Measurements from ENCODE around the gene SMIM14.
"Not testable (repeated sequence)": the region's sequence is repeated elsewhere in the genome, so short reads cannot be mapped to it uniquely, and the experiment has no call there.

Gene SMIM14

DNA sequence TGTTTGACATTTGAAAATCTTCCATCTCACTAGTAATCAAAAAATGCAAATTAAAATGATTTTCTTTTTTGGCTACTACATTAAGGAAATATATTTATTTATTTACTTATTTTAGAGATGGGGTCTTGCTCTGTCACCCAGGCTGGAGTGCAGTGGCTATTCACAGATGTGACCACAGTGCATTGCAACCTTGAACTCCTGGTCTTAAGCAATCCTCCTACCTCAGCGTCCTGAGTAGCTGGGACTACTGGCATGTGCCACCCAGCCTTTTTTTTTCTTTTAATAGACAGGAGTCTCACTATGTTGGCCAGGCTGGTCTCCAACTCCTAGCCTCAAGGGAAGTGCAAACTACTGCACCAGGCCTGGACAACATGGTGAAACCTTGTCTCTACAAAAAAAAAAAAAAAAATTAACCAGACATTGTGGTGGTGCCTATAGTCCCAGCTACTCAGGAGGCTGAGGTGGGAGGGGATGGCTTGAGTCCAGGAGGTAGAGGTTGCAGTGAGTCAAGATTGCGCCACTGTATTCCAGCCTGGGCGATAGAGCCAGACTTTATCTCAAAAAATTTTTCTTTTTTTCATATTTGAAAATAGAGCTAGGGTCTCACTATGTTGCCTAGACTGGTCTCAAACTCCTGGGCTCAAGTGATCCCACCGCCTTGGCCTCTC is 4.4 kb upstream of the SMIM14 start:
- DNase-seq (ENCODE audit: low read depth in 2 of 2), result no peak

- DNase-seq (ENCODE audit: low read depth in 2 of 2), result no peak
Measured at GRCh38 chr4:39641451-39641850, 2.8 kb upstream of the SMIM14 start.

DNA sequence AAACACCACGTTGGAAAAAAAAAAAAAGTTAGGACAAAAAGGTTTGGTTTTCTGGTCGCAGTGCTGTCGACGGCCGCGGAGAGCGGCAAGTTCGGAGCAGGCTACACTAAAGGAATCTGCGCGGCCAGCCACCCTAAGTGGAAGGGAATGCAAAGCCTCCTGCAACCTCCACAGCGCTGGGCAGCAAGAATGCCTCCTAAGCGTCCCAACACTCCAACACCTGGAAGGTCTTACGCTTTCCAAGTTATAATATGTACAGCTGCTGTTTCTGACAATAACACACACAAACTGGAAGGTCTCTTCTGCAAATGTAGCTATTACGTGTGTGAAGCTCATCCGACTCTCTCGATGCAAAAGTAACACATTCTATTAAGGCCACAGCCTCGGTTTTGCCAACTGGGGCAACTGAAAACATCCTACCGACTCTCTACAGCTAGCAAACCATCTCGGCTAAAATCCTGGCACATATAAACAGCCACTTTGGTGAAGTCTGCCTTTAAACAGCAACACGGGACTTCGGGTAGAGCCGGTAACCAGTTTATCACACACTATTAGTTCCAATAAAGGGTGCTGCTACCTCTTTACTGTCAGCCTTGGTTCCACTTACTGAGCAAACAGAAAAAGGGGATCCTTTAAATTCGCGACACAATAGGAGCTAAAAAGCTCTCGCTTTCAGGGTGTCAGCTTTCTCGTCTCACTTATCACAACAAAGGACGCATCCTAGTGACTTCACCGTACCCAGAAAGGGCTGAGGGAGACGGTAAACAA is 895 bp downstream of the SMIM14 start:
- no peak for DNase-seq (ENCODE audit: low read depth in 2 of 2)

GRCh38 chr4:39637221-39637585 is 1.5 kb downstream of the SMIM14 start:
- no peak for DNase-seq (ENCODE audit: low read depth in 2 of 2)

- no peak for DNase-seq (ENCODE audit: low read depth in 2 of 2)
Measured at GRCh38 chr4:39636531-39637184, 2.0 kb downstream of the SMIM14 start.

DNA sequence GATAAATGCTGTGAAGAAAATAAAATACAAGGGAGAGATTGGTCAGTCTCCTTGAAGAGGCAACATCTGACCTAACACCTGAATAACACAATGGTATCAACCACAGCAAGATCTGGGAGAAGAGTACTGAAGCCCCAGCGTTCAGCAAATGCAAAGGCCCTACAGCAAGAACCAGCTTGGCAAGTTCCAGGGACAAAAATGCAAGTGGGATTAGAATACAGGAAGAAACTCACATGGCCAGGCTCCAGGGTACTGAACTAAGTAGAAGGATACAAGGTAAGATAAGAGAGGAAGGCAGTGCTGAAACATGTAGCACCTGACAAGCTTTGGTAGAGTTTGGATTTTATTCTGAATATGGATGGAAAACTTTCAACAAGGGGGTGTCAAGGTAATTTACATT is 3.6 kb downstream of the SMIM14 start:
- DNase-seq (ENCODE audit: low read depth in 2 of 2), result no peak

DNA sequence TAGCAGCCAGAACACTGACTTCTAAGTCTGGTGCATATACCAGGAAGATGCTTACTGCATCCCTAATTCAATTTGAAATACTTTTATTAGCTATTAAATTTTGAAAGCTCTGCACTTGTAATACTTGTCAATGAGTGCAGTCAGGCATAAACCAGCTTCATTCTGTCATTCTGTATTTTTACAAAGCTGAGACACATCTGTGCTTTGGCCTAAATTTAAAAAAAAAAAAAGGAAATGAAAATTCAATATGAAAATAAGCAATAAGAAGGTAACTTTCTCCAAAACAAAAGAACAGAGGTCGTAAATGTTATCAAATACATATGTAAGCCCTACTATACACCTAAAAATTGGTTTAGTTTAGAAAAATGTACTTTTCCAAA is 7.0 kb downstream of the SMIM14 start:
- DNase-seq (ENCODE audit: low read depth in 2 of 2), result no peak

DNA sequence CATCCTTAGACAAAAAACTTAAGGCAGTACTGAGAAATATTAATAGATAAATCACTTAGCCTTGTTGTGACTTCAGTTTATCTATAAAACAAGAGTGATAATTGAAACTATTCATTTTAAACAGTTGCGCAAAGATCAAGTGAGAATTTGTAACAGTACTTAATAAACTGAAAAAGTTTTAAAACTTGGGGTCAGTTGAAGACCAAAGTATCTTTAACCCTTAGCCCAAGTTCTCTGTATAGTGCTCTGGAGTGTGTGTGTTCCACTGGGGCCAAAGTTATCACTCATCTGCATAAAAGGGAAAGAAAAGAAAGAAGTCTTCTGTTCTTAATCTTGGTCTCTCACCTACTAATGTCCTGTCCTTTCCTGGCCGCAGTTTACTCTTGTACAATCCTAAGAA is 11.3 kb downstream of the SMIM14 start:
- DNase-seq (ENCODE audit: low read depth in 2 of 2), result no peak

- no peak for DNase-seq (ENCODE audit: low read depth in 2 of 2)
Measured at GRCh38 chr4:39626913-39627312, 11.8 kb downstream of the SMIM14 start.

GRCh38 chr4:39626261-39626660 is 12.4 kb downstream of the SMIM14 start:
- no peak for DNase-seq (ENCODE audit: low read depth in 2 of 2)

DNA sequence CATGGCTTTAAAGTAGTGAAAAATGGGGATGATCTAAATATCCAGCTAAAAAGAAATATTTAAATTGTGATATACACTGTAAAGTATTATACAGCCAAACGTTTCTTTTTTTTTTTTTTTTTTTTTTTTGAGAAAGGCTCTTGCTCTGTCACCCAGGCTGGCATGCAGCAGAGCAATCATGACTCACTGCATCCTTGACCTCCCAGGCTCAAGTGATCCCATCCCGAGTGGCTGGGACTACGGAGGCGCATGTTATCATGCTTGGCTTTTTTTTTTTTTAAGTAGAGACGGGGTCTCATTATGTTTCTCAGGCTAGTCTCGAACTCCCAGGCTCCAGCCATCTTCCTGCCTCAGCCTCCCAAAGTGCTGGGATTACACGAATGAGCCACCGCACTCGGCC is 17.1 kb downstream of the SMIM14 start:
- no peak for DNase-seq (ENCODE audit: low read depth in 2 of 2)

GRCh38 chr4:39620551-39621313 is 17.9 kb downstream of the SMIM14 start:
- DNase-seq (ENCODE audit: low read depth in 2 of 2), result no peak

DNA sequence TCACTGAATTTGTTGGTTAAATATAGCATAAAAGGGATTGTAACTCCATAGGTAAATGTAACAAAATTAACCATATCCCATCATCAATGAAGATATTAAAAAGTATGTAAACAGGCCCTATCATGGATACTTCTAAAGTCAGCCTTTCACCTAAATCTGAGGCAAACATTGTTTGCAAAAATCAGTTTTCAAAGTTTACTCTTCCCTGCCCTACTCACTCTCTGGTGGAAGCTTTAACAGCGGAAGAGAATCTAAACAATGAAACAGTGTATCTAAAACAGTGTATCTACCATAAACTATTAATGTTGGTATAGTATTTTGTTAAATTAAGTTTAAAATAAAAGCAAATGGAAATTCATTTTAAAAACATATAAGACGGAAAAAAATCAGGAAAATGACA is 21.1 kb downstream of the SMIM14 start:
- DNase-seq (ENCODE audit: low read depth in 2 of 2), result no peak

GRCh38 chr4:39616651-39617050 is 22.0 kb downstream of the SMIM14 start:
- DNase-seq (ENCODE audit: low read depth in 2 of 2), result no peak

DNA sequence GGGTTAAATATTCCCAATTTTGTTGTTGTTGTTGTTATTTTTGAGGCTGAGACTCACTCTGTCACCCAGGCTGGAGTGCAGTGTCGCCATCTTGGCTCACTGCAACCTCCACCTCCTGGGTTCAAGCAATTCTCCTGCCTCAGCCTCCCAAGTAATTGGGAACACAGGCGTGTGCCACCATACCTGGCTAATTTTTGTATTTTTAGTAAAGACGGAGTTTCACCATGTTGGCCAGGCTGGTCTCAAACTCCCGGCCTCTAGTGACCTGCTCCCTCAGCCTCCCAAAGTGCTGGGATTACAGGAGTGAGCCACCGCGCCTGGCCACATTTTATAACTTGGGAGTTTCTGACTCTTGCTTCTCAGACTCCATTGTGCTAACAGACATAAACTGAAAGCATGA is 22.6 kb downstream of the SMIM14 start:
- not testable (repeated sequence) for DNase-seq (ENCODE audit: low read depth in 2 of 2)

DNA sequence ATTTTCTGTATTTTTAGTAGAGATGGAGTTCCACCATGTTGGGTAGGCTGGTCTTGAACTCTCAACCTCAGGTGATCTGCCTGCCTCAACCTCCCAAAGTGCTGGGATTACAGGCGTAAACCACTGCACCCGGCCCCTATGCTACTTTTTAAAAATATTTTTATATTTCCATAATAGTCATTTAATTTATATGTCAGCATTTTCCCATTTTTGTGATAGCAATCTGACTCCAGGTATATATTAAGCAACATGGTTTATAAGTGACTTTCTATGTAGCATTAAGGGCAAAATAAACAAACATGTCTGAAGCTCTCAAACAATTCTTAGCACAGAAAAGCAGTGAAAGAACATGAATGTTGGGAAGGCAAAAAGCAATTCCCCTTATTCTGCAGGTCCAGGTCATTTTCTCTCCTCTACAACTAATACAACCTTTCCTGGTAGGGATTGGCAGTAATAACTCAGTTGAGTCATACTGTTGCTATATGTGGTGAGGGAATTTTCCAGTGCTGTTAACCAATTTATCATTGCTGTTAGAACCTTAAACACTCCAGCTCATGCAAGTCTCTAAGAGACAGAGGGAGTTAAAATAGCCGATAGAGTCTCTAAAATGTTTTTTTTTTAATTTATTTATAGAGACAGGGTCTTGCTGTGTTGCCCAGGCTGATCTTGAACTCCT is 24.0 kb downstream of the SMIM14 start:
- DNase-seq (ENCODE audit: low read depth in 2 of 2), result no peak

- DNase-seq (ENCODE audit: low read depth in 2 of 2), result no peak
Measured at GRCh38 chr4:39613093-39613656, 25.5 kb downstream of the SMIM14 start.

- no peak for DNase-seq (ENCODE audit: low read depth in 2 of 2)
Measured at GRCh38 chr4:39609454-39609931, 29.2 kb downstream of the SMIM14 start.

DNA sequence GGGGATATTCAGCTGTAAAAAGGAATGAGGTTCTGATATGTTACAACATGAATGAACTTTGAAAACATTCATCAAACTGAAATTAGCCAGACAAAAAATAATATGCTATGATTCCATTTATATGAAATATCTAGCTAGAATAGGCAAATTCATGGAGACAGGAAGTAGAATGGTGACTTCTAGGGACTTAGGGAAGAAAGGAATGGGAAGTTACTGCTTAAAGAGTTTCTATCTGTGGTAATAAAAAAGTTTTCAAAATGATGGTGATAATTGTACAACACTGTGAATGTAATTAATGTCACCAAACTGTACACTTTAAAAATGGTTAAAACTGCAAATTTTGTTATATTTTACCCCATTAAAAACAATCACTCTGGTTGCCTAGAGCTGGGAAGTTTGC is 30.2 kb downstream of the SMIM14 start:
- no peak for DNase-seq (ENCODE audit: low read depth in 2 of 2)

DNA sequence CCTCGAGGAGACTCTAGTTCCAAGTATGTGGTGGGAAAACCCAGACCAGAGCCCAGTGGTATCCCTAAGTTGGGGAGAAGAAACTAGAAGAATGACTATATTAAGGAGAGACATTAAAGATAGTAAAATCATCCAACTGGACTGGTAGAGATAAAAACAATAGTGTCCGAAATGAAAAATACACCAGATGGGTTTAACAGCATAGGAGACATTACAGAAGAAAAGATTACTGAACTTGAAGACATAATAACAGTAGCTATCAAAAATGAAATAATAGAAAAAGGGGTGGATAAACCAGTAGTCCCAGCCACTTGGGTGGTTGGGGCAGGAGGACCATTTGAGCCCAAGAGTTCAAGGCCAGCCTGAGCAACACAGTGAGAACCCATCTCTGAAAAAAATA is 31.9 kb downstream of the SMIM14 start:
- no peak for DNase-seq (ENCODE audit: low read depth in 2 of 2)

DNA sequence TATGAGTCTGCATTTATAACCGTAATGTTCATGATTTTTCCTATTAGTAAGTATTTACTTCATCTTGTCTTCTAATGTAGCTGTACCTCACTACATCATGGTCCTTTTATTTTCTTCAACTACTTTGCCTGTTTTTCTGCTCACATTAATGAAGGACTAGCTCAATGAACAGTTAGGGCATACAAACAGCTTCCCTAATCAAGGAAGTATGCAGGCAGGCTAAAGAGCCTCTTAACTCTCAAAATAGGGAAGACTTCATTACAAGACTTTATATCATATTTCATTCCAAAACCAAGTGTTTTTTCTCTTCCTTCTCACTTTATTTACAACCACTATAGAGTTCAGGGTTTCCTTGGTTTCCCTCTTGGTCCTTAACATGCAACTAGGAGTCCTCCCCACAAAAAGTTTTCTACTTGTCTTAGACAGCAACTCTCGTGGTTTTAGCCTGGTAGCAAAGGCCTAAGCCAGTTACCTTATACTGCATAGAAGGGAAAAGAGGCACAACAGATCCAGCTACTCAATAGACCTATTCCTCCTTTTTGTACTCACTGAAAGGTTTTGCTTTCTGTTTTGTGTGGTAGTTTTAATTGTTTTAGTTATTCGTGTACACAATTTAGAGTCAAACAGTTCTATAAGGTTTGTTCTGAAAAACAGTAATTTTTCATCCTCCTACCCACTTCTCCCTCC is 40.8 kb downstream of the SMIM14 start:
- DNase-seq (ENCODE audit: low read depth in 2 of 2), result no peak

Measured in stimulated activated CD8-positive, alpha-beta memory T cell treated with anti-CD3 and anti-CD28 coated beads, Interleukin-15, amount 100 ng/mL, for 4 hours (primary cell).